GM12878 (cell line): ENCODE measurements around the gene THAP3.

Source experiments
- EP300 ChIP-seq, 2 experiments: fragments of 150-350 bp in 1 of 2; IDR thresholded peaks; 2 replicates each; pipeline ENCODE4 v1.6.1; 2011 to 2012; ENCODE audit warnings: low read depth in 2 of 2, low read length in 2 of 2, borderline replicate concordance in 1 of 2, improper control_type of control experiment in 1 of 2, inconsistent platforms in 1 of 2; ENCODE audit not compliant: control insufficient read depth in 1 of 2
- EZH2 ChIP-seq: IDR thresholded peaks from 2 replicates; pipeline ENCODE4 v1.6.1; 2012; ENCODE audit warnings: low read depth, mild to moderate bottlenecking, control low read depth, inconsistent platforms, low read length, borderline replicate concordance; ENCODE audit not compliant: control insufficient read depth
- HDGF ChIP-seq: fragments of 450-650 bp; IDR thresholded peaks from 2 replicates; pipeline ENCODE4 v1.6.1; 2016; ENCODE audit warnings: antibody characterized with exemption
- SMAD5 ChIP-seq: IDR thresholded peaks from 2 replicates; pipeline ENCODE4 v1.6.1; 2016; ENCODE audit warnings: antibody characterized with exemption, low read depth
- TCF7 ChIP-seq: IDR thresholded peaks from 2 replicates; pipeline ENCODE4 v1.6.1; 2014; ENCODE audit warnings: antibody characterized with exemption, borderline replicate concordance
- YY1 ChIP-seq: IDR thresholded peaks from 2 replicates; pipeline ENCODE4 v1.6.1; 2011; ENCODE audit warnings: low read depth, mild to moderate bottlenecking, low read length
- ZNF24 ChIP-seq: fragments of 450-650 bp; IDR thresholded peaks from 2 replicates; pipeline ENCODE4 v1.6.1; 2017; ENCODE audit warnings: antibody characterized with exemption, mild to moderate bottlenecking
- TF ChIP-seq, protein P1 (sequence below), 3 experiments: IDR thresholded peaks in 2 of 3; conservative IDR thresholded peaks in 1 of 3; 2 replicates each; pipeline ENCODE4 v1.5.1; 2011; ENCODE audit warnings: low read depth in 3 of 3, low read length in 3 of 3, mild to moderate bottlenecking in 3 of 3, control low read depth in 2 of 3, moderate library complexity in 2 of 3, inconsistent platforms in 1 of 3, mixed read lengths in 1 of 3; ENCODE audit not compliant: control insufficient read depth in 2 of 3, insufficient read depth in 1 of 3; ENCODE audit errors: extremely low read depth in 1 of 3
- TF ChIP-seq, protein P2 (sequence below): fragments of 450-650 bp; IDR thresholded peaks from 2 replicates; pipeline ENCODE4 v1.6.1; 2016; ENCODE audit warnings: mild to moderate bottlenecking, moderate library complexity, borderline replicate concordance
- TF ChIP-seq, protein P3 (sequence below): IDR thresholded peaks from 2 replicates; pipeline ENCODE4 v1.6.1; 2012; ENCODE audit warnings: low read depth, low read length, improper control_type of control experiment

DNA sequence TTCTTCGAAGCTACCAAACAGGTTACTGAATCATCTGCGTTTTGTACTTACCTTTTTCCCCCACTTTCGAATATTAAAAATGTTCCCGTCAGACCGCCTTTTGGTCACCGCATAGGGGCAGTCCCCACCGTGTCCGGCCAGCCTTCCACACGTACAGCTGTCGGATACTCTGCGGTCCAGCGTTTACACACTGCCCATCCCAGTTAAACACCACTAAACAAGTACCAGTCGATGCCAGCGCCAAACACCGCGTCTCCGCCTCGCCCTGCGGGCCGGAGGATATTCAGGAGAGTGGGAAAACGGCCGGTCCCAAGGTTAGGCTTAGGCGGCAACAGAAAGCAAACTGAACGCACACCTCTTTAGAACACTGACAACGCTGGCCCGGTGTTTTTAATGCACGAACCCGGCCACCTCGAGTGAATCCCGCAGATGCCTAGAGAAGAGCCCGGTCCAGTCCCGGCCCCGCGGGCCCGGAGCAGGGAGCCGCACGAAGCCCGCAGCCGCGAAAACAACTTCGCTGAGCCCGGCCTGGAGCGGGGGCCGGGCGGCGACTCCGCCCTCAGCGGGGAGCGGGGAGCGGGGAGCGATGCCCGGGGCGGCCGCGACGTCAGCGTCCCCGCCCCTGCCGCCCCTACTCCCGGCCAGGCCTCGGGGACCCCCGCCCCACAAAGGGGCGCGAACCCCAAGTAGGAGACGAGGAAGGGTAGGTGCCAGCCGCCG is 11.9 kb upstream of the THAP3 start:
- TF ChIP-seq, protein P1, sequence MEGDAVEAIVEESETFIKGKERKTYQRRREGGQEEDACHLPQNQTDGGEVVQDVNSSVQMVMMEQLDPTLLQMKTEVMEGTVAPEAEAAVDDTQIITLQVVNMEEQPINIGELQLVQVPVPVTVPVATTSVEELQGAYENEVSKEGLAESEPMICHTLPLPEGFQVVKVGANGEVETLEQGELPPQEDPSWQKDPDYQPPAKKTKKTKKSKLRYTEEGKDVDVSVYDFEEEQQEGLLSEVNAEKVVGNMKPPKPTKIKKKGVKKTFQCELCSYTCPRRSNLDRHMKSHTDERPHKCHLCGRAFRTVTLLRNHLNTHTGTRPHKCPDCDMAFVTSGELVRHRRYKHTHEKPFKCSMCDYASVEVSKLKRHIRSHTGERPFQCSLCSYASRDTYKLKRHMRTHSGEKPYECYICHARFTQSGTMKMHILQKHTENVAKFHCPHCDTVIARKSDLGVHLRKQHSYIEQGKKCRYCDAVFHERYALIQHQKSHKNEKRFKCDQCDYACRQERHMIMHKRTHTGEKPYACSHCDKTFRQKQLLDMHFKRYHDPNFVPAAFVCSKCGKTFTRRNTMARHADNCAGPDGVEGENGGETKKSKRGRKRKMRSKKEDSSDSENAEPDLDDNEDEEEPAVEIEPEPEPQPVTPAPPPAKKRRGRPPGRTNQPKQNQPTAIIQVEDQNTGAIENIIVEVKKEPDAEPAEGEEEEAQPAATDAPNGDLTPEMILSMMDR (IDR thresholded peaks at IDR 0.05 in 2 of 3, conservative IDR thresholded peaks at IDR 0.05 in 1 of 3; ENCODE audit: control insufficient read depth in 2 of 3, extremely low read depth in 1 of 3, insufficient read depth in 1 of 3, low read depth in 3 of 3, low read length in 3 of 3) = 0 out of 6 replicates have a peak, but pooled peaks of 1 of the 3 experiments have one; percentile 3
- TF ChIP-seq TCF7 = no peak
- TF ChIP-seq, protein P2, sequence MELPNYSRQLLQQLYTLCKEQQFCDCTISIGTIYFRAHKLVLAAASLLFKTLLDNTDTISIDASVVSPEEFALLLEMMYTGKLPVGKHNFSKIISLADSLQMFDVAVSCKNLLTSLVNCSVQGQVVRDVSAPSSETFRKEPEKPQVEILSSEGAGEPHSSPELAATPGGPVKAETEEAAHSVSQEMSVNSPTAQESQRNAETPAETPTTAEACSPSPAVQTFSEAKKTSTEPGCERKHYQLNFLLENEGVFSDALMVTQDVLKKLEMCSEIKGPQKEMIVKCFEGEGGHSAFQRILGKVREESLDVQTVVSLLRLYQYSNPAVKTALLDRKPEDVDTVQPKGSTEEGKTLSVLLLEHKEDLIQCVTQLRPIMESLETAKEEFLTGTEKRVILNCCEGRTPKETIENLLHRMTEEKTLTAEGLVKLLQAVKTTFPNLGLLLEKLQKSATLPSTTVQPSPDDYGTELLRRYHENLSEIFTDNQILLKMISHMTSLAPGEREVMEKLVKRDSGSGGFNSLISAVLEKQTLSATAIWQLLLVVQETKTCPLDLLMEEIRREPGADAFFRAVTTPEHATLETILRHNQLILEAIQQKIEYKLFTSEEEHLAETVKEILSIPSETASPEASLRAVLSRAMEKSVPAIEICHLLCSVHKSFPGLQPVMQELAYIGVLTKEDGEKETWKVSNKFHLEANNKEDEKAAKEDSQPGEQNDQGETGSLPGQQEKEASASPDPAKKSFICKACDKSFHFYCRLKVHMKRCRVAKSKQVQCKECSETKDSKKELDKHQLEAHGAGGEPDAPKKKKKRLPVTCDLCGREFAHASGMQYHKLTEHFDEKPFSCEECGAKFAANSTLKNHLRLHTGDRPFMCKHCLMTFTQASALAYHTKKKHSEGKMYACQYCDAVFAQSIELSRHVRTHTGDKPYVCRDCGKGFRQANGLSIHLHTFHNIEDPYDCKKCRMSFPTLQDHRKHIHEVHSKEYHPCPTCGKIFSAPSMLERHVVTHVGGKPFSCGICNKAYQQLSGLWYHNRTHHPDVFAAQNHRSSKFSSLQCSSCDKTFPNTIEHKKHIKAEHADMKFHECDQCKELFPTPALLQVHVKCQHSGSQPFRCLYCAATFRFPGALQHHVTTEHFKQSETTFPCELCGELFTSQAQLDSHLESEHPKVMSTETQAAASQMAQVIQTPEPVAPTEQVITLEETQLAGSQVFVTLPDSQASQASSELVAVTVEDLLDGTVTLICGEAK = no peak
- TF ChIP-seq YY1 = no peak
- no peak; a peak in 1 of 4 replicates for TF ChIP-seq EP300 (IDR thresholded peaks at IDR 0.05; ENCODE audit: borderline replicate concordance in 1 of 2, control insufficient read depth in 1 of 2, low read depth in 2 of 2, low read length in 2 of 2)
- TF ChIP-seq HDGF = no peak
- TF ChIP-seq SMAD5 = no peak
- 0 out of 2 replicates have a peak, but pooled peaks have one; percentile 44 for TF ChIP-seq ZNF24
- TF ChIP-seq, protein P3, sequence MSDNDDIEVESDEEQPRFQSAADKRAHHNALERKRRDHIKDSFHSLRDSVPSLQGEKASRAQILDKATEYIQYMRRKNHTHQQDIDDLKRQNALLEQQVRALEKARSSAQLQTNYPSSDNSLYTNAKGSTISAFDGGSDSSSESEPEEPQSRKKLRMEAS = peak; percentile 6; the same call in 1 of the 2 replicates
- no peak for TF ChIP-seq EZH2
